HG03135 (cell line): ENCODE results near the gene WDFY4.
A peak's percentile ranks its signal among the peaks of the same experiment; 100 is the strongest.
"Not testable (repeated sequence)": the region's sequence is repeated elsewhere in the genome, so short reads cannot be mapped to it uniquely, and the experiment has no call there.

ENCODE experiments used
- ATAC-seq: cut with Tn5 transposase; IDR thresholded peaks from one replicate; pipeline ENCODE4 v1.9.1; 2021; ENCODE audit warnings: mild to moderate bottlenecking, moderate library complexity; ENCODE audit not compliant: unreplicated experiment

Gene WDFY4

DNA sequence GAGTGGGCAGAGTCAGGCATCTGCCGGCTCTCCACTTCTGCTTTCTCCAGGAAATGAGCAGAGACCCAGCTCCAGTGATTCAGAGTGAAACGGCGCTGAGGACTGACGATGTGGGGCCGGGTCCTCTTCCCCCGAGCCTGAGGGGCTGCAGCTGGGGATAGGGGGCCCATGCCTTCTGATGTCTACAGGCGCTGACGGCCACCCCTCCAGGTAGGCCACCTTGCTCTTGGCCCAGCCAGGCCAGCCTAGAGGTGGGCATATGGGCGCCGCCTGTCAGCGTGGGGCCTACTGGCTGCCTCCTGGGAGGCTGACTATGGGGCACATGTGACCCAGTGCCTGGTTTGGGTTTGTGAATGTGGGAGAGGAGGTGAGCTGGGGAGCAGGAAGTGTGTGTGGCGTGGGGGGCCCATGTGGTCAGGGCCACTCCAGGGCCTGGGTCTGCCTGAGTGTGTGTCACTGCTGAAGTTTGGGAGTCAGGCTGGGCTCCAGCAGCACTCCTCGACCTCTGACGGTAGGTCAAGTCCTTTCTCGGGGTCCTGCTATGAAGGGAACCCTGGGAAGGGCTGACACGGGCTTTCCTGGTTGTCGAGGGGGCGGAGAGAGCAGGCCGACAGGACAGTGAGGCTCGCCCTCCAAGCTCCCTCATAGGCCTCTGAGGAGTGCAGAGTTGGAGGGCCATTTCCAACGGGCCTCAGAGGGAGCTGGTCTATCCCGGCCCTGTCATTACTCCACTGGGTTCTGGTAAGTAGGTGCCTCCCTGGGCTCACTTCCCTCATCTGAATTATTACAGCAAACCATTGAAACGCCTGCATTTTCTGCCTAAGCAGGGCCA, at the start of gene WDFY4:
Gene WDFY4 (plus strand): TSS at position 82 of the 832 bp plus-strand sequence. CDS start 24,860 bp downstream, outside the sequence.
- ATAC-seq, result peak; percentile 61

DNA sequence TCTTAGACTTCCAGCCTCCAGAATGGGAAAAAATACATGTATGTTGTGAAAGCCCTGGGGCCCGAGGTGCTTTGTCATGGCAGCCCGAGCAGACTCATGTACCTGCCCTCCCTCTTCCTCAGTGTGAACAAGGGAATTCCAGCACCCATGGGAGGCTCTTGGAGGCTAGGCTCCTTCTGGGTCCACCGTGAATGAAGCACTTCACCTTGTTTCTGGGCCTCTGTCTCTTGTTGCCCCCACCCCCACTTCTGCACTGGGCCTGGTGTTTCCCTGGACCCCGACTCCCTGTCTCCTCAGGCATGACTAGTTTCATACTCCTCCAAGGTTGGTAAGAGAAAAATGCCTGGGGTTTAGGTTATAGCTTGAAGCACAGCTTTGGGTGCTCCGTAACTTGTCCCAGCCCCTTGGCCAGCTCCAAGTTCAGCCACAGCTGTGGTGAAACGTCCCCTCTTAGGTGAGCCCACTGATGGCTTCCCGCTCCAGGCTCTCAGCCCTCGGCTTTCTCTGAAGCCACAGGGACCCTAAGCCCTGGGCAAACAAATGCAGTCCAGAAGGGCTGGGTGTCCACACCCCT, 49.6 kb upstream of the WDFY4 start:
- ATAC-seq, result no peak

GRCh38 chr10:48636231-48636630, 48.4 kb upstream of the WDFY4 start:
- no peak for ATAC-seq

DNA sequence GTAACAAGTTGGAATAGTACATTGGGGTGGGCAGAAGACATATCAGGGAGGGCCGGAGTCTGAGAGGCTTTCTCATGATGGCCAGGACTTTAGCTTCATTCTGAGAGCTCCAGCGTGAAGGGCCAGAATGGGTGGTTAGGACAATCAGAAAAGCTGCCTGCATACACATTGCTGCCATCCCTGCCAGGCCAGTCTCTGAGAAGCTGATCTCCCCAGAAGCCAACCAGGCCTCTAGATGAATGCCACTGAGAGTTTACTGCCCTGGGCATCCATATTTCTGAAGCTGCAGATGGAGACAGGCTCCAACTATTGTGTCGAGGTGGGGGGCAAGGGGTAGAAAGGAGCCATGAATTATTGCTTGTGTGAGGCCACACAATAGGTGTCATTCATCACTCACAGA, 47.8 kb upstream of the WDFY4 start:
- no peak for ATAC-seq

DNA sequence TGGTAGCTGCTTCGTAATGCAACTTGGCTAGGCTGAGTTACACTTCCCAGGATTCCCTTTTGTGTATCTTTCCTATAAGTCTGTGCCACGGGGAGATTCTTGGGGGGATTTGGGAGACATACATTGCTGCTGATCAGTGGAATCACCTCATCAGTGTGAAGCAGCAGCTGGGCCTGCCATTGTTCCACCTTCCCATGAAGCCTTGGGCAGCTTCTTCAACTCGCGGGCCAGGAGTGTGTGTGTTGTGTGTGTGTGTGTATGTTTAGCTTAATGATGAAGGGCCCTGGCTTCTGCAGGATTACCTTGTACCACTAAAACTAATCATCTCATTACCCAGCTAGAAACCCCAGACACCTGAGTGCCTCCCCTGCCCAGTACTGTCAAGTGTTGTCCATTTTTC, 46.5 kb upstream of the WDFY4 start:
- no peak for ATAC-seq

DNA sequence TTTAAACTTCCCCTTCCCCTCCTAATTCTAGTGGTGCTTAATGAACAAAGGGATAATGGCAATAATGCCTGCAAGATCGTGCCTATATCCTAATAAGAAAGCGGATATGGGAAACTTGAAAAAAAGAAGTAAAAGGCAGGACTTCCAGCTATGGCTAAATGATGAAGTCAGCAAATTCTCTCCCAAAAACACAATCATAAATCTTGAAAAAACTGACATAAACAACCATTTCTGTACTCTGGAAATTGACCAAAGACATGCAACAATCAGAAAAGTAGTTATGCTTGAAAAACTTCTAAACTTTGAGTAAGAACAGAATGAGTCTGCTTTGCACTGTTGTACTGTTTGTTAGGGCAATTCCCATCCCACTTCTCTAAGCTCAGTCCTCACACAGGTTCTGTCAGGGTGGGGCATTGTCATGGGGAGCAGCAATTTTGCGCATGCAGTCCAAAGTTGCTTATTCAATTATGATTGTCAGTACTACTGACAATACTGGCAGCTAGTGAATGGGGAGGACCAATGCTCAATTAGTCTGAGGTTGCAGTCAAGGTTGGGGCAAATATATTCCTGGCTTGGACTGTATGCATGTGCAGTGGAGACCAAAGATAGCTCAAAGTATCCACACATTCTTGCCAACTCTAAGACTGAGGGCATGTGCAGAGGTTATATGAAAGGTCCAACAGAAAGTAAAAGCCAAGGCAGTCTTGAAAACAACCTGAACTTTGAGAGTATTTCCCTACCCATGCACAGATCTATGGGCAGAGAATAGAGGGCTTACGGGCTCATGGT, 45.7 kb upstream of the WDFY4 start:
- ATAC-seq, result no peak

GRCh38 chr10:48639632-48640031, 45.0 kb upstream of the WDFY4 start:
- ATAC-seq, result no peak

- no peak for ATAC-seq
Observed at GRCh38 chr10:48640326-48640725, 44.3 kb upstream of the WDFY4 start.

- ATAC-seq, result not testable (repeated sequence)
Observed at GRCh38 chr10:48641099-48641690, 43.5 kb upstream of the WDFY4 start.

- ATAC-seq, result no peak
Observed at GRCh38 chr10:48645600-48645999, 39.1 kb upstream of the WDFY4 start.

DNA sequence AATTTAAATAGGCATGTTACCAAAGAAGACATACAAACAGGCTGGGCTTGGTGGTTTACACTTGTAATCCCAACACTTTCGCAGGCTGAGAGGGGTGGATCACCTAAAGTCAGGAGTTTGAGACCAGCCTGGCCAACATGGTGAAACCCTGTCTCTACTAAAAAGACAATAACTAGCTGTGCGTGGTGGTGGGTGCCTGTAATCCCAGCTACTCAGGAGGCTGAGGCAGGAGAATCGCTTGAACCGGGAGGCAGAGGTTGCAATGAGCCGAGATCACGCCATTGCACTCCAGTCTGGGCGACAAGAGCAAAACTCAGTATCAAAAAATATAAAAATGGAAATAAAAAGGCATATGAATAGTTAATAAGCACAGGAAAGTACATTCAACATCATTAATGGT, 37.6 kb upstream of the WDFY4 start:
- not testable (repeated sequence) for ATAC-seq

- no peak for ATAC-seq
Observed at GRCh38 chr10:48648172-48648942, 36.3 kb upstream of the WDFY4 start.

DNA sequence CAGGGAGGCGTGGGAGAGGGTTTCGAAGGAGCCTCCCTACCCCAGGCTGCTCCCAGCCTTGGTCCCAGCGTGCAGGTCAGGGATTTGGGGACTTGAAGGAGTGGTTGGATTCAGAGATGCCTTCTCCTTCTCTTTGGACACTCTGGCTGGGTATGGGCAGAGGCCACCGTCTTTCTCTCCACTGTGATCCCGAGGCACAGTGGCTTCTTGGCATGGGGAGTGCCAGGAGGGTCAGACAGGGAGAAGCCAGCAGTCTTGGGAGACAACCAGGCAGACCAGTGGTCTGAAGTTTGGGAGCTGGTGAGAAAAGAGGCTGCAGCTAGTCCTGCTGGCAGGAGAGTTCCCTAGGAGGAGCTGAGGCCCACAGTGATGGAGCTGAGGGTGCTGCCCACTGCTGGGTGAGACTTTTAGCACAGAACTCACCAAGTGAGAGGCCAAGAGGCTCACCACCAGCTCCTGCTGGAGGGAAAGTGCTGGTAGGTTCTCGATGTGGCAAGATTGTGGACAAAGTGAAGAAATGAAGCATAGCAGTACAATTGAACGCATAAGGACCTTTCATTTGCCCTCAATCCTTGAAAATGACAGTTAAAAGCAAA, 35.2 kb upstream of the WDFY4 start:
- no peak for ATAC-seq

- ATAC-seq, result no peak
Observed at GRCh38 chr10:48651293-48651692, 33.4 kb upstream of the WDFY4 start.

- no peak for ATAC-seq
Observed at GRCh38 chr10:48651839-48652238, 32.8 kb upstream of the WDFY4 start.

- ATAC-seq, result no peak
Observed at GRCh38 chr10:48652344-48652743, 32.3 kb upstream of the WDFY4 start.

GRCh38 chr10:48653347-48653746, 31.3 kb upstream of the WDFY4 start:
- ATAC-seq, result no peak

GRCh38 chr10:48653944-48654698, 30.6 kb upstream of the WDFY4 start:
- ATAC-seq, result no peak

DNA sequence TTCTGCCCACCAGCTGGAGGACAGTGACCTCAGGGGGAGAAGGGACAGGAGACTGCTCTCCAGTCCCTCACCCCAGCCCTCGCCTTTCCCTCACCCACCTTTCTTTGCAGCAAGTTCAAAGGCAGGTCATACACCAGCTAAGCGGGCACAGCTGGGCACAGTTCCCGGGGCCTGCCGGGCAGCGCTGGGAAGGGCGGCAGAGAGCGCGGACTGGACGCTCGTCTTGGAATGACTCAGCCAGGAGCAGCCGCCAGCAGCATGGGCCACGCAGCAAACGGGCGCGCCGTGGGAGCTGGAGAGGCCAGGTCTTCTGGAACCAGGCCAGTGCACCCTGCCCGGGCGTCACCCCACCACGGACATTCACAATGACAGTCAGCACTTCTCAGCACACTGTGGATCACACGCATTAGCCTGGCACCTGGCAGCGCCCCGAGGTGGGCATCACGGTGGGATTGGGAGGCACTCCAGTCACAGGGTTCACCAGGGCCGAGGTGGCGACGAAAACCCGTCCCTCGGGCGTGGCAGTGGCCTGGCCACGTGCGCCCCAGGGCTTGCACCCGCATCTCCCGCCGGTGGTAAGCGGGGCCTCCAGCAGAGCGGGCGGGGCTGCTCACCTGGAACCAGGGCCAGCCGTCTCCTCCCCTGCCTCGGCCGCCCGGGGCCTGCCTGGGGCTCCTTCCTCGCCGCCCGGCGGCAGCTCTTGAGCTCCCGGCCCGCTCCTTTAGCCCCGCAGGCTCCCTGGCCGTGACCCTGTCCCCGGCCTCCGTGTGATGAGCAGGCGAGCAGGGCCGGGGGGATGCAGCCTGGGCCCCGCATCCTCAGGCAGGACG, 29.0 kb upstream of the WDFY4 start:
- no peak for ATAC-seq
